Panc1 (cell line): Measurements from ENCODE around the gene MIPEP.

ENCODE experiments used
- POLR2AphosphoS5 ChIP-seq: IDR thresholded peaks from 2 replicates; pipeline ENCODE4 v1.6.1; 2012; ENCODE audit warnings: mild to moderate bottlenecking, low read depth, low read length, moderate library complexity
- SIN3A ChIP-seq: IDR thresholded peaks from 2 replicates; pipeline ENCODE4 v1.6.1; 2012; ENCODE audit warnings: low read depth, mild to moderate bottlenecking, low read length, moderate library complexity, borderline replicate concordance; ENCODE audit not compliant: insufficient read depth
- TCF7L2 ChIP-seq: IDR thresholded peaks from 2 replicates; pipeline ENCODE4 v1.6.1; 2011; ENCODE audit warnings: mild to moderate bottlenecking, low read depth, low read length, inconsistent platforms
- TF ChIP-seq, protein P1 (sequence below): fragments of 450-650 bp; IDR thresholded peaks from 2 replicates; pipeline ENCODE4 v1.5.1; 2017; ENCODE audit warnings: mild to moderate bottlenecking
- TF ChIP-seq, protein P2 (sequence below), 2 experiments: IDR thresholded peaks; 2 replicates each; pipeline ENCODE4 v1.6.1; 2011 to 2012; ENCODE audit warnings: low read depth in 2 of 2, control low read depth in 1 of 2, low read length in 1 of 2, mild to moderate bottlenecking in 1 of 2, moderate library complexity in 1 of 2; ENCODE audit not compliant: insufficient read depth in 1 of 2

DNA sequence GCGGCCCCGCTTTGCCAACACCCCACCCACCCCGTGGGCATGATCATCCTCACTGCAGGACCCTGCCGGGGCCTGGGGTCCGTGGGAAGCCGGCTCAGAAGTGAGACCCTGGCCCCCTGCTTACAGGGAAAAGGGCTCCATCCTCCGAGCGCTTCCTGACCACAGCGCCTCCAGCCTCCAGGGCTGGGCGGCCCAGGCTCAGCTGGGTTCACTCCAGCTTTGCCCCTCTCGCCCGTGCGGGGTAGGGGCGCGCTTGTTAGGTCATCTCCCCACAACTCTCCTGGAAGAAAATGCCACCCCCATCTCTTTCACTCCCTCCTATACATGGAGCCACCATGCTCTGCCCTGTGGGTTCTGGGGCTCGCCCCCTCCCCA, 14.7 kb upstream of the MIPEP start:
- TF ChIP-seq, protein P1, sequence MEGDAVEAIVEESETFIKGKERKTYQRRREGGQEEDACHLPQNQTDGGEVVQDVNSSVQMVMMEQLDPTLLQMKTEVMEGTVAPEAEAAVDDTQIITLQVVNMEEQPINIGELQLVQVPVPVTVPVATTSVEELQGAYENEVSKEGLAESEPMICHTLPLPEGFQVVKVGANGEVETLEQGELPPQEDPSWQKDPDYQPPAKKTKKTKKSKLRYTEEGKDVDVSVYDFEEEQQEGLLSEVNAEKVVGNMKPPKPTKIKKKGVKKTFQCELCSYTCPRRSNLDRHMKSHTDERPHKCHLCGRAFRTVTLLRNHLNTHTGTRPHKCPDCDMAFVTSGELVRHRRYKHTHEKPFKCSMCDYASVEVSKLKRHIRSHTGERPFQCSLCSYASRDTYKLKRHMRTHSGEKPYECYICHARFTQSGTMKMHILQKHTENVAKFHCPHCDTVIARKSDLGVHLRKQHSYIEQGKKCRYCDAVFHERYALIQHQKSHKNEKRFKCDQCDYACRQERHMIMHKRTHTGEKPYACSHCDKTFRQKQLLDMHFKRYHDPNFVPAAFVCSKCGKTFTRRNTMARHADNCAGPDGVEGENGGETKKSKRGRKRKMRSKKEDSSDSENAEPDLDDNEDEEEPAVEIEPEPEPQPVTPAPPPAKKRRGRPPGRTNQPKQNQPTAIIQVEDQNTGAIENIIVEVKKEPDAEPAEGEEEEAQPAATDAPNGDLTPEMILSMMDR = no peak
- TF ChIP-seq SIN3A = no peak
- no peak for TF ChIP-seq POLR2AphosphoS5
- TF ChIP-seq, protein P2, sequence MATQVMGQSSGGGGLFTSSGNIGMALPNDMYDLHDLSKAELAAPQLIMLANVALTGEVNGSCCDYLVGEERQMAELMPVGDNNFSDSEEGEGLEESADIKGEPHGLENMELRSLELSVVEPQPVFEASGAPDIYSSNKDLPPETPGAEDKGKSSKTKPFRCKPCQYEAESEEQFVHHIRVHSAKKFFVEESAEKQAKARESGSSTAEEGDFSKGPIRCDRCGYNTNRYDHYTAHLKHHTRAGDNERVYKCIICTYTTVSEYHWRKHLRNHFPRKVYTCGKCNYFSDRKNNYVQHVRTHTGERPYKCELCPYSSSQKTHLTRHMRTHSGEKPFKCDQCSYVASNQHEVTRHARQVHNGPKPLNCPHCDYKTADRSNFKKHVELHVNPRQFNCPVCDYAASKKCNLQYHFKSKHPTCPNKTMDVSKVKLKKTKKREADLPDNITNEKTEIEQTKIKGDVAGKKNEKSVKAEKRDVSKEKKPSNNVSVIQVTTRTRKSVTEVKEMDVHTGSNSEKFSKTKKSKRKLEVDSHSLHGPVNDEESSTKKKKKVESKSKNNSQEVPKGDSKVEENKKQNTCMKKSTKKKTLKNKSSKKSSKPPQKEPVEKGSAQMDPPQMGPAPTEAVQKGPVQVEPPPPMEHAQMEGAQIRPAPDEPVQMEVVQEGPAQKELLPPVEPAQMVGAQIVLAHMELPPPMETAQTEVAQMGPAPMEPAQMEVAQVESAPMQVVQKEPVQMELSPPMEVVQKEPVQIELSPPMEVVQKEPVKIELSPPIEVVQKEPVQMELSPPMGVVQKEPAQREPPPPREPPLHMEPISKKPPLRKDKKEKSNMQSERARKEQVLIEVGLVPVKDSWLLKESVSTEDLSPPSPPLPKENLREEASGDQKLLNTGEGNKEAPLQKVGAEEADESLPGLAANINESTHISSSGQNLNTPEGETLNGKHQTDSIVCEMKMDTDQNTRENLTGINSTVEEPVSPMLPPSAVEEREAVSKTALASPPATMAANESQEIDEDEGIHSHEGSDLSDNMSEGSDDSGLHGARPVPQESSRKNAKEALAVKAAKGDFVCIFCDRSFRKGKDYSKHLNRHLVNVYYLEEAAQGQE (IDR thresholded peaks at IDR 0.05; ENCODE audit: insufficient read depth in 1 of 2, low read depth in 2 of 2, low read length in 1 of 2) = no peak
- TF ChIP-seq TCF7L2 = no peak
